Osteoblast (primary cell): ENCODE data around the gene CYP11A1. TPM values are rescaled to one million over a fixed set of nuclear protein-coding genes. Genes with fewer than 3 reads are reported as not detected.
"Not testable (repeated sequence)": the region's sequence is repeated elsewhere in the genome, so short reads cannot be mapped to it uniquely, and the experiment has no call there.

ENCODE experiments used
- DNase-seq: peaks from one replicate; pipeline ENCODE4 v3.0.0; 2011; ENCODE audit warnings: low spot score, mixed read lengths; ENCODE audit not compliant: insufficient read length; ENCODE audit errors: missing footprints
- H2AFZ ChIP-seq: 2 replicates; pipeline ENCODE4 v1.6.0; 2011; ENCODE audit warnings: mild to moderate bottlenecking, low read length
- H3K27ac ChIP-seq: 2 replicates; pipeline ENCODE4 v1.5.1; 2011; ENCODE audit warnings: mild to moderate bottlenecking, low read depth, low read length, moderate library complexity
- H3K27me3 ChIP-seq: 2 replicates; pipeline ENCODE4 v1.6.0; 2012; ENCODE audit warnings: mild to moderate bottlenecking, control low read depth, inconsistent platforms, low read length, moderate library complexity; ENCODE audit not compliant: insufficient read depth
- H3K36me3 ChIP-seq: 2 replicates; pipeline ENCODE4 v1.5.1; 2011; ENCODE audit warnings: mild to moderate bottlenecking, low read length, control low read depth, moderate library complexity; ENCODE audit not compliant: insufficient read depth
- H3K4me1 ChIP-seq: 2 replicates; pipeline ENCODE4 v1.5.1; 2011; ENCODE audit warnings: mild to moderate bottlenecking, low read length, control low read depth, moderate library complexity; ENCODE audit not compliant: insufficient read depth
- H3K4me2 ChIP-seq: 2 replicates; pipeline ENCODE4 v1.6.0; 2011; ENCODE audit warnings: mild to moderate bottlenecking, low read length; ENCODE audit not compliant: insufficient read depth
- H3K4me3 ChIP-seq: fragments of 200-600 bp; sonication (generic); 3 replicates; pipeline ENCODE4 v1.5.1; 2012; ENCODE audit warnings: mild to moderate bottlenecking, low read length, inconsistent platforms; ENCODE audit not compliant: insufficient read depth
- H3K79me2 ChIP-seq: 2 replicates; pipeline ENCODE4 v1.6.0; 2012; ENCODE audit warnings: mild to moderate bottlenecking, low read length, control low read depth, inconsistent platforms; ENCODE audit not compliant: insufficient read depth
- H3K9me3 ChIP-seq: 2 replicates; pipeline ENCODE4 v1.5.1; 2011; ENCODE audit warnings: low read depth, low read length, control low read depth
- H4K20me1 ChIP-seq: 2 replicates; pipeline ENCODE4 v1.6.0; 2012; ENCODE audit warnings: mild to moderate bottlenecking, low read length, control low read depth; ENCODE audit not compliant: insufficient read depth
- CTCF ChIP-seq: IDR thresholded peaks from 2 replicates; pipeline ENCODE4 v1.5.1; 2011; ENCODE audit warnings: mild to moderate bottlenecking, low read depth, low read length, moderate library complexity; ENCODE audit errors: extremely low read depth
- total RNA-seq: library from RNA; depleted of rRNA; stranded (reverse); fragments of >200 nt; gene quantifications from 2 replicates; pipeline ENCODE4 v1.2.3, GENCODE V29; 2012

Gene CYP11A1
- total RNA-seq, 1 donor, result 1.4 TPM

GRCh38 chr15:74357514-74357913, 9.9 kb downstream of the CYP11A1 start:
- not testable (repeated sequence) for H2AFZ ChIP-seq, H3K36me3 ChIP-seq, H4K20me1 ChIP-seq, H3K4me2 ChIP-seq, H3K79me2 ChIP-seq, H3K4me3 ChIP-seq, H3K9me3 ChIP-seq, H3K27ac ChIP-seq, H3K27me3 ChIP-seq, DNase-seq, H3K4me1 ChIP-seq

GRCh38 chr15:74356050-74356449, 11.4 kb downstream of the CYP11A1 start:
- H3K4me1 ChIP-seq, H3K9me3 ChIP-seq, H3K36me3 ChIP-seq, H4K20me1 ChIP-seq, H3K4me2 ChIP-seq, DNase-seq, H3K27me3 ChIP-seq, H3K27ac ChIP-seq, H3K4me3 ChIP-seq, H2AFZ ChIP-seq, H3K79me2 ChIP-seq: not testable (repeated sequence)

- H3K27me3 ChIP-seq, H3K4me3 ChIP-seq, H3K79me2 ChIP-seq: not testable (repeated sequence)
Measured at GRCh38 chr15:74353992-74354391, 13.5 kb downstream of the CYP11A1 start.

GRCh38 chr15:74352393-74352910, 15.0 kb downstream of the CYP11A1 start:
- H3K9me3 ChIP-seq, result no peaks in the 10 kb centered on the region
- no peaks in the 10 kb centered on the region for H3K4me1 ChIP-seq
- H3K4me3 ChIP-seq, result no peak overlapping the region
- H3K79me2 ChIP-seq, result no peaks in the 10 kb centered on the region
- DNase-seq, result no peak
- H4K20me1 ChIP-seq, result no peaks in the 10 kb centered on the region
- no peak for TF ChIP-seq CTCF
- H2AFZ ChIP-seq, result no peak overlapping the region
- no peak overlapping the region for H3K27ac ChIP-seq
- no peaks in the 10 kb centered on the region for H3K36me3 ChIP-seq
- peaks cover 2% of the 10 kb centered on the region for H3K27me3 ChIP-seq
- H3K4me2 ChIP-seq, result no peak overlapping the region

More at GRCh38 chr15:74353992-74354391, 13.5 kb downstream of the CYP11A1 start:
- not testable (repeated sequence) for H2AFZ ChIP-seq, H4K20me1 ChIP-seq, H3K36me3 ChIP-seq, H3K9me3 ChIP-seq, H3K27ac ChIP-seq, H3K4me1 ChIP-seq, DNase-seq, H3K4me2 ChIP-seq

GRCh38 chr15:74351670-74352069, 15.8 kb downstream of the CYP11A1 start:
- H3K4me3 ChIP-seq, result no peak overlapping the region

More at GRCh38 chr15:74351670-74352069, 15.8 kb downstream of the CYP11A1 start:
- H3K27ac ChIP-seq, result no peak overlapping the region
- H2AFZ ChIP-seq, result no peak overlapping the region
- no peaks in the 10 kb centered on the region for H3K4me1 ChIP-seq
- DNase-seq, result no peak
- no peaks in the 10 kb centered on the region for H3K36me3 ChIP-seq
- no peaks in the 10 kb centered on the region for H3K9me3 ChIP-seq
- no peaks in the 10 kb centered on the region for H3K27me3 ChIP-seq
- H3K4me2 ChIP-seq, result no peak overlapping the region
- no peak for TF ChIP-seq CTCF
- H3K79me2 ChIP-seq, result no peaks in the 10 kb centered on the region
- no peaks in the 10 kb centered on the region for H4K20me1 ChIP-seq
